GM21515 (cell line): ENCODE data around the gene RTL10.

Experiments used
- ATAC-seq: cut with Tn5 transposase; IDR thresholded peaks from one replicate; pipeline ENCODE4 v1.9.1; 2021; ENCODE audit not compliant: unreplicated experiment

Gene RTL10

GRCh38 chr22:19877626-19878339 is 23.1 kb upstream of the RTL10 start:
- ATAC-seq = no peak

GRCh38 chr22:19876941-19877625 is 22.4 kb upstream of the RTL10 start:
- no peak for ATAC-seq

- ATAC-seq = no peak
These were observed 21.8 kb upstream of the RTL10 start for GRCh38 chr22:19876314-19876940.

GRCh38 chr22:19875531-19876313 is 21.0 kb upstream of the RTL10 start:
- no peak for ATAC-seq

- no peak for ATAC-seq
These were observed 20.4 kb upstream of the RTL10 start for GRCh38 chr22:19875061-19875530.

- ATAC-seq = no peak
These were observed 19.8 kb upstream of the RTL10 start for GRCh38 chr22:19874307-19875060.

GRCh38 chr22:19873960-19874306 is 19.3 kb upstream of the RTL10 start:
- no peak for ATAC-seq

- ATAC-seq = no peak
These were observed 18.7 kb upstream of the RTL10 start for GRCh38 chr22:19873138-19873959.

GRCh38 chr22:19872779-19873137 is 18.1 kb upstream of the RTL10 start:
- no peak for ATAC-seq

- no peak for ATAC-seq
These were observed 17.4 kb upstream of the RTL10 start for GRCh38 chr22:19871845-19872778.

GRCh38 chr22:19871023-19871844 is 16.6 kb upstream of the RTL10 start:
- no peak for ATAC-seq

- no peak for ATAC-seq
These were observed 15.7 kb upstream of the RTL10 start for GRCh38 chr22:19870153-19871022.

- ATAC-seq = no peak
These were observed 15.0 kb upstream of the RTL10 start for GRCh38 chr22:19869497-19870152.

- ATAC-seq = no peak
These were observed 14.2 kb upstream of the RTL10 start for GRCh38 chr22:19868773-19869471.

GRCh38 chr22:19868333-19868732 is 13.7 kb upstream of the RTL10 start:
- ATAC-seq = no peak

- ATAC-seq = no peak
These were observed 12.9 kb upstream of the RTL10 start for GRCh38 chr22:19867617-19868016.
